K562 (cell line): Measurements from ENCODE around the gene WDR17. TPM values are rescaled to one million over a fixed set of nuclear protein-coding genes. Genes with fewer than 3 reads are reported as not detected.

Experiments
- ATAC-seq: fragments of 200-7000 bp; cut with Tn5 transposase; 3 replicates; pipeline ENCODE4 v1.9.1; 2020; ENCODE audit warnings: moderate library complexity
- BruUV-seq: library from RNA; stranded (reverse); fragments of 400-500 nt; replicated peaks from 2 replicates; lab custom pipeline; 2021; lab: Mats Ljungman, UMichigan
- CTCF ChIA-PET: fragments of 300-600 bp; formaldehyde crosslinking; extraction: SDS; loops from one replicate; lab custom pipeline; 2021; ENCODE audit warnings: low intra/inter-chr PET ratio; lab: Yijun Ruan, JAX
- POLR2A ChIA-PET: fragments of 300-600, 350-650 bp; sonication (Branson Sonifier 250); formaldehyde crosslinking; extraction: SDS; loops from one replicate; lab custom pipeline; 2021; ENCODE audit warnings: antibody characterized with exemption, inconsistent platforms; lab: Yijun Ruan, JAX
- DNase-seq, 4 experiments: peaks; one replicate each; pipeline versions ENCODE4 v3.0.0 to v3.0.0-alpha.2; 2011 to 2018; ENCODE audit warnings: low spot score in 3 of 4, mixed read lengths in 3 of 4; ENCODE audit errors: extremely low read depth in 1 of 4
- FAIRE-seq: peaks from 2 replicates; lab custom pipeline; 2011; peaks lifted over from hg19 to GRCh38; lab: Jason Lieb, UNC
- H2AFZ ChIP-seq: 2 replicates; pipeline ENCODE4 v1.6.0; 2011; ENCODE audit warnings: low read depth, low read length, control low read depth, inconsistent platforms
- H3K27ac ChIP-seq: fragments of 200-600 bp; 3 replicates; pipeline ENCODE4 v1.8.0; 2011; ENCODE audit warnings: low read depth, mild to moderate bottlenecking, control low read depth, inconsistent platforms, low read length, moderate library complexity, mixed read lengths; ENCODE audit errors: extremely low read depth
- H3K27me3 ChIP-seq, 2 experiments: fragments of 300-600 bp in 1 of 2; 2 replicates in 1 of 2; 3 replicates in 1 of 2; pipeline versions ENCODE4 v1.6.0 to v1.8.0; 2011; ENCODE audit warnings: inconsistent platforms in 2 of 2, low read length in 2 of 2, mild to moderate bottlenecking in 1 of 2, mixed read lengths in 1 of 2, moderate library complexity in 1 of 2; ENCODE audit not compliant: control insufficient read depth in 2 of 2, insufficient read depth in 2 of 2
- H3K36me3 ChIP-seq: fragments of 300-600 bp; 3 replicates; pipeline ENCODE4 v1.8.0; 2011; ENCODE audit warnings: mild to moderate bottlenecking, low read length, inconsistent platforms; ENCODE audit not compliant: control insufficient read depth, insufficient read depth
- H3K4me1 ChIP-seq, 2 experiments: fragments of 200-600 bp in 1 of 2; replicated peaks in 1 of 2; 2 replicates in 1 of 2; 3 replicates in 1 of 2; pipeline versions ENCODE4 v1.5.1 to v1.8.0; 2011; ENCODE audit warnings: inconsistent platforms in 2 of 2, low read length in 2 of 2, mild to moderate bottlenecking in 1 of 2, mixed read lengths in 1 of 2, moderate library complexity in 1 of 2; ENCODE audit not compliant: control insufficient read depth in 2 of 2, insufficient read depth in 2 of 2
- H3K4me2 ChIP-seq: 2 replicates; pipeline ENCODE4 v1.6.1; 2011; ENCODE audit warnings: low read length, control low read depth, inconsistent platforms, mixed read lengths; ENCODE audit not compliant: insufficient read depth
- H3K4me3 ChIP-seq: fragments of 200-600 bp; sonication (generic), shearing (Covaris generic); 2 replicates; pipeline ENCODE4 v1.5.1; 2016; ENCODE audit warnings: control low read depth, inconsistent platforms
- H3K79me2 ChIP-seq: fragments of 200-600 bp; 3 replicates; pipeline ENCODE4 v1.8.0; 2011; ENCODE audit warnings: low read length, inconsistent platforms; ENCODE audit not compliant: control insufficient read depth, insufficient read depth
- H3K9ac ChIP-seq, 2 experiments: 2 replicates each; pipeline versions ENCODE4 v1.6.0 to v1.6.1; 2011; ENCODE audit warnings: low read depth in 2 of 2, low read length in 2 of 2, control low read depth in 1 of 2, inconsistent platforms in 1 of 2, mild to moderate bottlenecking in 1 of 2, mixed read lengths in 1 of 2; ENCODE audit not compliant: insufficient read depth in 1 of 2
- H3K9me1 ChIP-seq: one replicate; pipeline ENCODE4 v1.6.0; 2011; ENCODE audit warnings: inconsistent platforms, mild to moderate bottlenecking, low read length, moderate library complexity; ENCODE audit not compliant: control insufficient read depth, insufficient read depth
- H3K9me3 ChIP-seq: replicated peaks from 2 replicates; pipeline ENCODE4 v1.5.1; 2011; ENCODE audit warnings: low read depth, low read length, inconsistent platforms; ENCODE audit not compliant: control insufficient read depth, insufficient read depth
- H4K20me1 ChIP-seq: replicated peaks from 2 replicates; pipeline ENCODE4 v1.6.1; 2011; ENCODE audit warnings: low read length, inconsistent platforms, mixed read lengths; ENCODE audit not compliant: control insufficient read depth, insufficient read depth
- MTA3 ChIP-seq: fragments of 450-650 bp; formaldehyde crosslinking; IDR thresholded peaks from 2 replicates; pipeline ENCODE4 v1.6.1; 2017; ENCODE audit warnings: mild to moderate bottlenecking, borderline replicate concordance
- NELFE ChIP-seq: IDR thresholded peaks from 2 replicates; pipeline ENCODE4 v1.6.1; 2011; ENCODE audit warnings: mild to moderate bottlenecking; ENCODE audit not compliant: insufficient read depth, insufficient read length
- NUFIP1 ChIP-seq: fragments of 450-650 bp; IDR thresholded peaks from 2 replicates; pipeline ENCODE4 v1.6.1; 2018; ENCODE audit not compliant: partially characterized antibody
- RBM22 ChIP-seq: fragments of 200-400 bp; formaldehyde crosslinking; IDR thresholded peaks from 2 replicates; pipeline ENCODE4 v1.6.1; 2018; ENCODE audit warnings: low read length, low read depth; ENCODE audit not compliant: poor library complexity, severe bottlenecking
- RFX5 ChIP-seq: IDR thresholded peaks from 2 replicates; pipeline ENCODE4 v1.6.1; 2011; ENCODE audit warnings: low read depth, mild to moderate bottlenecking, improper control_type of control experiment, low read length
- STAT5B ChIP-seq: fragments of 250-450 bp; sonication (Bioruptor Pico); IDR thresholded peaks from 2 replicates; pipeline ENCODE4 v1.8.0; 2021; ENCODE audit warnings: mild to moderate bottlenecking, inconsistent platforms
- TAL1 ChIP-seq: fragments of 450-650 bp; IDR thresholded peaks from 2 replicates; pipeline ENCODE4 v1.6.1; 2016; ENCODE audit warnings: mild to moderate bottlenecking
- WHSC1 ChIP-seq: IDR thresholded peaks from one replicate; pipeline ENCODE4 v1.6.1; 2012; ENCODE audit warnings: low read length, control low read depth, inconsistent platforms
- ZKSCAN1 ChIP-seq: fragments of 150-350 bp; IDR thresholded peaks from 2 replicates; pipeline ENCODE4 v1.6.1; 2016; ENCODE audit warnings: low read depth, low read length
- WGBS: fragments of 100-300 bp; shearing (Covaris generic); methylation state at CpG from one replicate; pipeline ENCODE4 v1.1.6; 2016; ENCODE audit warnings: low coverage, mixed read lengths; ENCODE audit not compliant: insufficient coverage; ENCODE audit errors: missing lambda C conversion rate; 5-methylcytosine and 5-hydroxymethylcytosine counted together
- in situ Hi-C: fragments of 300-500 bp; cut with MboI; formaldehyde crosslinking; loops from 4 replicates; pipeline ENCODE4 v1.15.0; 2018; ENCODE audit warnings: inconsistent platforms, mixed read lengths
- intact Hi-C: fragments of 100-400 bp; cut with micrococcal nuclease; formaldehyde crosslinking; loops from 2 replicates; pipeline ENCODE4 v1.14.2; 2022
- polyA plus RNA-seq, 8 experiments: library from polyadenylated mRNA; depleted of rRNA in 4 of 8; stranded (reverse) in 5 of 8; unstranded in 3 of 8; fragments of >200 nt; fragmentation: Nextera tagmentation in 2 of 8; fragmentation: Illumina TruSeq in 1 of 8; extraction: Ambion mirVana in 2 of 8; extraction: Trizol in 1 of 8; gene quantifications; 2 replicates each; pipeline versions ENCODE4 v1.2.1 to v1.2.3, GENCODE V29; 2011 to 2014; ENCODE audit warnings: inconsistent platforms in 1 of 8, missing spikeins in 1 of 8
- total RNA-seq, 7 experiments: library from RNA; depleted of rRNA in 6 of 7; stranded (reverse); fragments of >200 nt in 6 of 7; fragmentation: Illumina TruSeq in 2 of 7; extraction: Trizol in 2 of 7; gene quantifications; 2 replicates each; pipeline versions ENCODE4 v1.2.1 to v1.2.3, GENCODE V29; 2011 to 2021; ENCODE audit warnings: low replicate concordance in 1 of 7

The WDR17 gene
- total and polyA plus RNA-seq, 9 of the 15 experiments (the other 6 are each of a cell fraction or from before 2014, with no cell fraction given), result 0.04 to 0.07 TPM; not detected in 7

DNA sequence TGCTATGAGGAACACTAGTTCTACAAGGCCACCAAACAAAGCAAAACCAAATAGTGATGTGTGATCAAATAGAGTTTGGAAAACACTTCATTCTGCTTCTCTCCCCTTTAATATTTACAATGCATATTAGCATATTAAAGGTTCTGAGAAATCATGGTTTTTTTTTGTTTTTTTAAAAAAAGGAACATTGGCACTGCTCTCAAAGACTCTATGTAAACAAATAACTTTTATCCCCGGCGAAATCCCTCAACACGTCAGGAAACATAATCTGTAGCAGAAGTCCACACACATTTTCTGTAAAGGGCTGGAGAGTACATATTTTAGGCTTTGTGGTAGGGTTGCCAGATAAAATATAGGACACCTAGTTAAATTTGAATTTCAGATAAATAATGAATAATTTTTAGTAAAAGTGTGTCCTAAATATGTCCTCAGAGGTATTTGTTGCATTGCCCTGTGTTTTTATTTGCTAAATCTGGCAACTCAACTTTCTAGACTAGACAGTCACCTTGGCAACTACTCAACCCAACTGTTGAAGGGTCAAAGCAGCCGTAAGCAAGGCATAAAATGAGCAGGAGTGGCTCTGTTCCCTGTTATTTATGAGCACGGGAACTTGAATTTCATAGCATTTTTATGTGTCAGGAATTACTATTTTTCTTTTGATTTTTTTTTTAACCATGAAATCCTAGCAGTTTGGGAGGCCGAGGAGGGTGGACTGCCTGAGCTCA is 121.2 kb downstream of the WDR17 start:
- DNase-seq, result no peak
- FAIRE-seq, result no peak
- no peaks in the 10 kb centered on the region for H3K27me3 ChIP-seq
- H3K9me3 ChIP-seq, result no peaks in the 10 kb centered on the region
- ChIA-PET CTCF (no interaction called here), POLR2A (no interaction called here)
- BruUV-seq, result no TSS peak
- H3K4me3 ChIP-seq, result no peak overlapping the region
- ATAC-seq, result no peak
- no peaks in the 10 kb centered on the region for H3K9me1 ChIP-seq
- in situ Hi-C loops, result no loop called here
- no peak overlapping the region for H3K4me2 ChIP-seq
- TF ChIP-seq ZKSCAN1, result no peak
- TF ChIP-seq TAL1, result no peak
- TF ChIP-seq RFX5, result no peak
- TF ChIP-seq WHSC1, result no peak
- no peak for TF ChIP-seq NELFE
- TF ChIP-seq STAT5B (CRISPR knock-in tag), result no peak
- TF ChIP-seq MTA3, result no peak
- no peak for TF ChIP-seq RBM22
- no peak for TF ChIP-seq NUFIP1
- H3K9ac ChIP-seq, result no peak overlapping the region
- H2AFZ ChIP-seq, result no peak overlapping the region
- H3K79me2 ChIP-seq, result no peaks in the 10 kb centered on the region
- no peaks in the 10 kb centered on the region for H3K4me1 ChIP-seq
- H3K36me3 ChIP-seq, result no peaks in the 10 kb centered on the region
- intact Hi-C loops, result no loop called here
- WGBS, result 0% methylated on average over 6 of the region's 6 CpGs
- no peak overlapping the region for H3K27ac ChIP-seq
- H4K20me1 ChIP-seq, result no peaks in the 10 kb centered on the region
